C4-2B (cell line): ENCODE results near the gene STARD13.

Experiments
- H3K27ac ChIP-seq: fragments of 450-650 bp; 2 replicates; pipeline ENCODE4 v1.5.1; 2017
- ZFX ChIP-seq: fragments of 450-650 bp; IDR thresholded peaks from 2 replicates; pipeline ENCODE4 v1.6.1; 2017
- TF ChIP-seq, protein P1 (sequence below): fragments of 450-650 bp; conservative IDR thresholded peaks from 2 replicates; pipeline ENCODE4 v1.5.1; 2017; ENCODE audit warnings: mild to moderate bottlenecking

The STARD13 gene

DNA sequence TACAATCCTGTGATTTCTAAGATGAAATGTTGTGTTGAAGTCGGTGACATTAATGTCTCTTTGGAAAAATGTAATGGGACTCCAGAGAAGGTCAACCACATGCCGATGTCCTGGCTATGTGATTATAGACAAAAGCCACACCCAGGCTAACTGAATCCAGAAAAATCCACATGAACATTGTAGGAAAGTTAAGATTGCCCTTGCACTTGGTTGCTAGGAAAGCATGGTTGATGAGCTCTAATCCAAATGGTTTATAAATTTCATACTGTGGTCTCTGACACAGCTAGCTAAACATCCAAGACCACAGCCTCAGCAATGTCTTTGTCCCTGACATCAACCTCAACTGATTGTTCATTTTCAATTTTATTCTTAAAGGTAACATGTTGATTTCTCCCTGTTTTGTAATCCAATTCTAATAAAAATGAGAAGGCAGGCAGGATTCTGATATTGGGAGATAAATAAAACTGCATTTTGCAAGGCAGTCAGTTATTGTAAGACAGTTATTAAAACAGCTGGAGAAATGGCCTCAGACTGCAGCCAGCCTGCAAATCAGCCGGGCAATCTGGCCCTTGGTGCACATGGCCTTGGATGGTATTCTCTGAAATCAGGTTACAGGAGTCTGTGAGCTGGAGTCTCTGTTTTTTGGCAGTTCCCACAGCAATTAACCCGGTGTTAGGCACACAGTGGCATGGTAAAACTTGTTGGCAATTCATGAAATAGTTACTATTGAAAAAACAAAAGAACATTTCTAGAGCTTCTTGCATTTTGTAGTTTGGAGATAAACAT, 93.9 kb downstream of the STARD13 start:
- no peak for TF ChIP-seq ZFX
- TF ChIP-seq, protein P1, sequence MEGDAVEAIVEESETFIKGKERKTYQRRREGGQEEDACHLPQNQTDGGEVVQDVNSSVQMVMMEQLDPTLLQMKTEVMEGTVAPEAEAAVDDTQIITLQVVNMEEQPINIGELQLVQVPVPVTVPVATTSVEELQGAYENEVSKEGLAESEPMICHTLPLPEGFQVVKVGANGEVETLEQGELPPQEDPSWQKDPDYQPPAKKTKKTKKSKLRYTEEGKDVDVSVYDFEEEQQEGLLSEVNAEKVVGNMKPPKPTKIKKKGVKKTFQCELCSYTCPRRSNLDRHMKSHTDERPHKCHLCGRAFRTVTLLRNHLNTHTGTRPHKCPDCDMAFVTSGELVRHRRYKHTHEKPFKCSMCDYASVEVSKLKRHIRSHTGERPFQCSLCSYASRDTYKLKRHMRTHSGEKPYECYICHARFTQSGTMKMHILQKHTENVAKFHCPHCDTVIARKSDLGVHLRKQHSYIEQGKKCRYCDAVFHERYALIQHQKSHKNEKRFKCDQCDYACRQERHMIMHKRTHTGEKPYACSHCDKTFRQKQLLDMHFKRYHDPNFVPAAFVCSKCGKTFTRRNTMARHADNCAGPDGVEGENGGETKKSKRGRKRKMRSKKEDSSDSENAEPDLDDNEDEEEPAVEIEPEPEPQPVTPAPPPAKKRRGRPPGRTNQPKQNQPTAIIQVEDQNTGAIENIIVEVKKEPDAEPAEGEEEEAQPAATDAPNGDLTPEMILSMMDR = no peak
- no peak overlapping the region for H3K27ac ChIP-seq

DNA sequence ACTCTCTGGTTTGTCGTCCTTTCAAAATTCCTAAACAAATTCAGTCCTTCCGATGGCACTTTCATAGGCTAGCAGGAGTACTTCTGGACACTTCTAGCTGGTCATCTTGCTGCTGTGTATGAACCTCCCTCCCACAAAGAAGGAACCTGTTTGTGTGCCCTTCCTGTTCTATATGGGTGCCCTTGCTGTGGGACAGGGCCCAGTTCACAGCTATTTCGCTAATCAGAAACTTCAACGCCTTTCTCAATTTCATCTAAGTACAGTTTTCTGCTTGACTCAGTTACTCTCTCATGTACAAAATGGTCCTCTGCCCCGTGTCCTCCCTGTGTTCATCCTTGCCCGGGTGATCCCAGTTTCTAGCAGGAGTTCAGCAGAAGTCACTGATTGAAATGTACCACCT, 96.1 kb downstream of the STARD13 start:
- no peak overlapping the region for H3K27ac ChIP-seq
- TF ChIP-seq ZFX = no peak
- TF ChIP-seq, protein P1 = no peak

DNA sequence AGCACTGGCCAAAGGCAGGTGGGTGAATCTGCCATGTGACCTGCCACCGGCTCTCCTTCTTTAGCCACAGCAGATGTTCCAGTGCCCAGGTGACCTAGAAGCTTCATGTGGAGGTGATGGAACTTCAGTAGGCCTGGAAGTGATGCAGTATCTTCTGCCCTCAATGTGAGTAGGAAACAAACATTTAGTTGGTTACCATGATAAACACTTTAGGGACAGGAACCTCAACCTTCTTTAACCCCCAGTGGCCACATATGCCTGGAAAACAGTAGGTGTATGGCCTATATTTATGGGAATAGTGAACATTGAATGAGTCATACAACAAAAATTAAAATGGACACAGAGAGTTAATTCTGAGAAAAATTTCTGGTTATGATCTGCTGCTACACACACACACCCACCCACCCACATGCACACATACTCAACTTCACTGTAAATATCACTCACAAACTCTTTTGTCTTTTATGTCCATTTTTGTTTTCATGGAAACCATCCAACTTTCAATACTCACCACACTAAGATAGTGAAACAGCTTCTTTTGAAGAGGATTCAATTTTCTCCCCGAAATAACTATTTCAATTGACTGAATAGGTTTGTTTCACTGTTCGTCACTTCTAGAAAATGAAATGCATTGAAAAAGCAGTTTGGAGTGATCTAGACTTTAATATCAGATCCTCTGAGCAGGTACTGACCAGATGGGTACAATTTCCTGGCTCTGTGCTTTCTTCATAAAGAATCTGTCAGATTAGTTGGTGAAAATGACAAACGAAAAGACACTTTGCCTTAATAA, 97.3 kb downstream of the STARD13 start:
- TF ChIP-seq ZFX = no peak; the same call in 1 of the 2 replicates
- TF ChIP-seq, protein P1 = no peak
- H3K27ac ChIP-seq = no peak overlapping the region

DNA sequence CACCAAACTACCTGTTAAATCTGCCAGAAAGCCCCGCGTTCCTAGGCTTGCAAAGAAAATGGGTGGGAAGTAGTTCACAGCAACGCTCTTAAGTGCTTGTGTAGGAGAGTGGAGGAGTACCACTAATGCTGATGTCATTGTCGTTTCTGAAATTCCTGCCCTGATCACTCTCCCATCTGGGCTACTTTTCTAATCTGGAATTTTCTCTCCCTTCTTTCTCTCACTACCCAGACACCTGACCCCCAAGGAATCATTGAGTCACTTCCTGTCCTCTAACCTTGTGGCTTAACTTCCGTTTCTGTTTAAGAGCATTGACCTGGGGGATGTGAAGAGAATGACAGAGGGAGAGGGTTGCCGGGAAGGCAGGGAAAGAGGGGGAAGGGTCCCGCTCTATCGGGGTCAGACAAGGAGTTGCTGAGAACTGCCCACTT, 98.7 kb downstream of the STARD13 start:
- no peak overlapping the region for H3K27ac ChIP-seq
- TF ChIP-seq ZFX = no peak

- no peak overlapping the region for H3K27ac ChIP-seq
- no peak for TF ChIP-seq ZFX
- TF ChIP-seq, protein P1 = no peak
These were observed 99.7 kb downstream of the STARD13 start for GRCh38 chr13:33185853-33186252.

DNA sequence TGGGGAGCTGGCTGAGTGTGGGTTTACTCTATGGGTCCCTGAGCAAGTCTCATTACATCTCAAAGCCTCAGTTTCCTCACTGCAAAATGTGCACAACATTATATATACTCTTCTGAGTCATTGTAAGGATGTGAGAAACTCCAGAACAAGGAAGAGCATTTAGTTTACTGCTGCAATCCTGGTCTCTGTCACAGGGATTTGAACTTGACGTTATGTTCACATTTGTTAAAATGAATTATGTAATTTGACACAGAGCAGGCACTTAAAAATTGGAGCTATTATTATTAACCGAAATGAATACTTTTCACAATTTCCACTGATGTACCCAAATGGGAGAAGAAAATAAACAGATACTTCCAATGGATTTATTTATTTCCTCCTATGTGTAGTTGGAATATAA, 101.0 kb downstream of the STARD13 start:
- H3K27ac ChIP-seq = no peak overlapping the region

DNA sequence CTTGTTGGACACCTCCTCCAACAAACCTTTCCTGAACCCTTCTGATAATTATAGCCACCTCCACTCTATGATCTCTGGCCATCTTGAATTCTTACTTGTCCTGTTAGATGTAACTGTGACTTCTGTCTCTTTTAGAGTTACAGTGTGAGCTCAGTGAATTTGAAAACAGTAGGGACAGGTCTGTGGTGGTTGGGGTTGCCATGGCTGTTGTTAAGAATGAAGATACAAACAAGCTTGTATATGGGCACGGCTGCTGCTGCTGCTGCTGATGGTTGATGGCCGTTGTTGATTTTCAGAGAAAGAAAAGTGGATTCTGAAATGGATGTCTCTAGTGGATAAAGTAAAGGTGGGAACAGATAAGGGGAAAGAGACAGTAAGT, 101.5 kb downstream of the STARD13 start:
- H3K27ac ChIP-seq = no peak overlapping the region
- TF ChIP-seq, protein P1 = no peak
- no peak for TF ChIP-seq ZFX

More for the DNA sequence above, 101.0 kb downstream of the STARD13 start:
- TF ChIP-seq, protein P1 = no peak
- no peak for TF ChIP-seq ZFX
